IMR-90 (cell line): Measurements from ENCODE around the gene TIMM21. TPM values are rescaled to one million over a fixed set of nuclear protein-coding genes. Genes with fewer than 3 reads are reported as not detected.

Experiments
- ATAC-seq: fragments of 200-7000 bp; cut with Tn5 transposase; 2 replicates; pipeline ENCODE4 v1.9.1; 2020; ENCODE audit warnings: low read depth, mild to moderate bottlenecking, moderate library complexity
- BruUV-seq: library from RNA; stranded (reverse); fragments of 400-500 nt; replicated peaks from 2 replicates; lab custom pipeline; 2021; lab: Mats Ljungman, UMichigan
- CTCF ChIA-PET: fragments of 300-600 bp; formaldehyde crosslinking; extraction: SDS; loops from one replicate; lab custom pipeline; 2021; ENCODE audit warnings: antibody characterized with exemption; lab: Yijun Ruan, JAX
- POLR2A ChIA-PET: fragments of 300-600 bp; sonication (Branson Sonifier 250); formaldehyde crosslinking; loops from one replicate; lab custom pipeline; 2022; ENCODE audit warnings: antibody characterized with exemption; ENCODE audit not compliant: unreplicated experiment; lab: Charles Lee
- DNase-seq: peaks from one replicate; pipeline ENCODE4 v3.0.0; 2013
- H2AFZ ChIP-seq: replicated peaks from 2 replicates; pipeline ENCODE3; 2013; ENCODE audit warnings: low read length, mild to moderate bottlenecking; ENCODE audit not compliant: poor library complexity
- H2AK5ac ChIP-seq: 2 replicates; pipeline ENCODE4 v1.6.1; 2013; ENCODE audit warnings: low read depth, low read length, inconsistent platforms
- H2AK9ac ChIP-seq: replicated peaks from 2 replicates; pipeline ENCODE3; 2013; ENCODE audit warnings: mild to moderate bottlenecking, low read depth, low read length, moderate library complexity; ENCODE audit not compliant: poor library complexity
- H2BK120ac ChIP-seq: 2 replicates; pipeline ENCODE4 v1.6.1; 2013; ENCODE audit warnings: low read depth, low read length, inconsistent platforms
- H2BK15ac ChIP-seq: 3 replicates; pipeline ENCODE4 v1.6.1; 2013; ENCODE audit warnings: low read depth, low read length, inconsistent platforms
- H2BK20ac ChIP-seq: 2 replicates; pipeline ENCODE4 v1.6.1; 2013; ENCODE audit warnings: low read depth, mild to moderate bottlenecking, inconsistent platforms, low read length, moderate library complexity
- H2BK5ac ChIP-seq: 2 replicates; pipeline ENCODE4 v1.6.1; 2013; ENCODE audit warnings: mild to moderate bottlenecking, low read depth, low read length, inconsistent platforms; ENCODE audit not compliant: poor library complexity, severe bottlenecking
- H3K14ac ChIP-seq: replicated peaks from 2 replicates; pipeline ENCODE4 v1.6.1; 2013; ENCODE audit warnings: low read depth, low read length, inconsistent platforms
- H3K18ac ChIP-seq: 2 replicates; pipeline ENCODE4 v1.6.1; 2013; ENCODE audit warnings: low read depth, low read length, control low read depth
- H3K23ac ChIP-seq: 2 replicates; pipeline ENCODE4 v1.6.1; 2013; ENCODE audit warnings: low read depth, low read length, inconsistent platforms
- H3K27ac ChIP-seq: 2 replicates; pipeline ENCODE4 v1.5.1; 2013; ENCODE audit warnings: mild to moderate bottlenecking, control low read depth, low read length; ENCODE audit not compliant: insufficient read depth
- H3K27me3 ChIP-seq: 2 replicates; pipeline ENCODE4 v1.6.1; 2013; ENCODE audit warnings: low read length; ENCODE audit not compliant: control insufficient read depth, insufficient read depth
- H3K36me3 ChIP-seq: 2 replicates; pipeline ENCODE4 v1.6.1; 2013; ENCODE audit warnings: low read length, mixed read lengths; ENCODE audit not compliant: control insufficient read depth, insufficient read depth
- H3K4ac ChIP-seq: 2 replicates; pipeline ENCODE4 v1.6.1; 2013; ENCODE audit warnings: low read depth, low read length, inconsistent platforms
- H3K4me1 ChIP-seq: 2 replicates; pipeline ENCODE4 v1.6.1; 2013; ENCODE audit warnings: low read length, mixed read lengths; ENCODE audit not compliant: control insufficient read depth, insufficient read depth
- H3K4me2 ChIP-seq: 2 replicates; pipeline ENCODE4 v1.6.1; 2013; ENCODE audit warnings: low read depth, mild to moderate bottlenecking, control low read depth, low read length, moderate library complexity
- H3K4me3 ChIP-seq: 2 replicates; pipeline ENCODE4 v1.5.1; 2013; ENCODE audit warnings: low read depth, mild to moderate bottlenecking, control low read depth, low read length, moderate library complexity; ENCODE audit not compliant: insufficient read depth
- H3K56ac ChIP-seq: 2 replicates; pipeline ENCODE4 v1.6.1; 2013; ENCODE audit warnings: low read length, inconsistent platforms; ENCODE audit not compliant: insufficient read depth; ENCODE audit errors: extremely low read depth
- H3K79me1 ChIP-seq, 2 experiments: 2 replicates each; pipeline ENCODE4 v1.6.1; 2013; ENCODE audit warnings: low read length in 2 of 2, inconsistent platforms in 1 of 2, low read depth in 1 of 2
- H3K9ac ChIP-seq: 2 replicates; pipeline ENCODE4 v1.6.1; 2013; ENCODE audit warnings: low read depth, low read length, control low read depth
- H3K9me1 ChIP-seq: 2 replicates; pipeline ENCODE4 v1.6.1; 2013; ENCODE audit warnings: low read length, inconsistent platforms; ENCODE audit not compliant: insufficient read depth
- H3K9me3 ChIP-seq: 2 replicates; pipeline ENCODE4 v1.6.1; 2013; ENCODE audit warnings: low read length; ENCODE audit not compliant: control insufficient read depth, insufficient read depth
- H4K20me1 ChIP-seq: 2 replicates; pipeline ENCODE4 v1.6.1; 2013; ENCODE audit warnings: low read length, inconsistent platforms; ENCODE audit not compliant: insufficient read depth
- H4K5ac ChIP-seq: 2 replicates; pipeline ENCODE4 v1.6.1; 2013; ENCODE audit warnings: mild to moderate bottlenecking, low read depth, low read length, control low read depth
- H4K8ac ChIP-seq, 2 experiments: 2 replicates each; pipeline ENCODE4 v1.6.1; 2013; ENCODE audit warnings: low read depth in 2 of 2, low read length in 2 of 2, control low read depth in 1 of 2, inconsistent platforms in 1 of 2
- H4K91ac ChIP-seq: 2 replicates; pipeline ENCODE4 v1.6.1; 2013; ENCODE audit warnings: low read depth, low read length, inconsistent platforms; ENCODE audit not compliant: insufficient read depth
- ELK1 ChIP-seq: fragments of 150-350 bp; IDR thresholded peaks from 2 replicates; pipeline ENCODE4 v1.6.1; 2016; ENCODE audit warnings: low read depth, mild to moderate bottlenecking, low read length, moderate library complexity, borderline replicate concordance
- MAFK ChIP-seq: IDR thresholded peaks from 2 replicates; pipeline ENCODE4 v1.6.1; 2012; ENCODE audit warnings: low read depth, low read length, improper control_type of control experiment
- MXI1 ChIP-seq: IDR thresholded peaks from 2 replicates; pipeline ENCODE4 v1.6.1; 2012; ENCODE audit warnings: low read depth, mild to moderate bottlenecking, low read length, moderate library complexity, borderline replicate concordance
- RCOR1 ChIP-seq: IDR thresholded peaks from 2 replicates; pipeline ENCODE4 v1.6.1; 2012; ENCODE audit warnings: mild to moderate bottlenecking, low read length, improper control_type of control experiment; ENCODE audit not compliant: insufficient replicate concordance
- RFX5 ChIP-seq: IDR thresholded peaks from 2 replicates; pipeline ENCODE4 v1.8.0; 2012; ENCODE audit warnings: low read depth, mild to moderate bottlenecking, low read length, moderate library complexity
- WGBS, 2 experiments: methylation state at CpG; one replicate each; pipeline versions ENCODE4 v1.1.5 to v1.1.7; 2013; ENCODE audit warnings: missing lambda C conversion rate in 2 of 2; ENCODE audit not compliant: insufficient read length in 1 of 2; ENCODE audit errors: extremely low coverage in 2 of 2; 5-methylcytosine and 5-hydroxymethylcytosine counted together
- dilution Hi-C: fragments of 300-500 bp; cut with HindIII; formaldehyde crosslinking; loops from one replicate; pipeline ENCODE4 v1.14.3; 2018; ENCODE audit warnings: low sequenced_read_pairs; ENCODE audit not compliant: unreplicated experiment
- in situ Hi-C: fragments of 300-500 bp; cut with MboI; formaldehyde crosslinking; loops from 3 replicates; pipeline ENCODE4 v1.14.3; 2019; ENCODE audit warnings: low sequenced_read_pairs, inconsistent platforms, mixed read lengths
- intact Hi-C: fragments of 100-400 bp; cut with micrococcal nuclease; formaldehyde crosslinking; loops from 2 replicates; pipeline ENCODE4 v1.10.0; 2022
- polyA plus RNA-seq, 3 experiments: library from polyadenylated mRNA; depleted of rRNA; stranded (reverse); fragments of >200 nt; gene quantifications; 2 replicates each; pipeline ENCODE4 v1.2.3, GENCODE V29; 2012; ENCODE audit warnings: low replicate concordance in 1 of 3
- total RNA-seq: library from RNA; depleted of rRNA; stranded (reverse); fragments of >200 nt; gene quantifications from 2 replicates; pipeline ENCODE4 v1.2.3, GENCODE V29; 2012
- TF ChIP-seq, protein P1 (sequence below): fragments of 150-350 bp; IDR thresholded peaks from 2 replicates; pipeline ENCODE4 v1.6.1; 2017; ENCODE audit warnings: mild to moderate bottlenecking, antibody characterized with exemption, low read length, low read depth

The TIMM21 gene
- total and polyA plus RNA-seq, 2 of the 4 experiments (the other 2 are of a cell fraction): 42.8 to 52.7 TPM

- ATAC-seq (no peak), DNase-seq (peak; percentile 25)
- H3K4me1 ChIP-seq: peaks cover 8% of the 10 kb centered on the region
- dilution Hi-C loops: no loop called here
- H3K14ac ChIP-seq: peak overlapping the region; percentile 44; the same call in 1 of the 2 replicates
- no CpG with 5 or more reads among the region's 3 CpGs for WGBS, 2 experiments
- H2BK120ac ChIP-seq: no peak overlapping the region
- no peak overlapping the region; the same call in 1 of the 2 replicates for H3K23ac ChIP-seq
- ChIA-PET CTCF (interaction anchor here (0.6 to 1.2 kb wide), 3 partner anchors 21 to 346 kb away, joined by 3 to 4 read pairs (median 3); no protein-coding TSS in a partner anchor), POLR2A (no interaction called here)
- H3K4me2 ChIP-seq: no peak overlapping the region
- H3K9me1 ChIP-seq: 0 out of 2 replicates have a peak, but pooled peaks cover 3% of the 10 kb centered on the region
- no peak overlapping the region for H3K56ac ChIP-seq
- no peak overlapping the region for H2BK5ac ChIP-seq
- no peak overlapping the region for H4K8ac ChIP-seq
- no peak overlapping the region for H2BK15ac ChIP-seq
- H3K79me1 ChIP-seq: no peaks in the 10 kb centered on the region
- H3K27me3 ChIP-seq: no peaks in the 10 kb centered on the region; the same call in 1 of the 2 replicates
- in situ Hi-C loops: loop anchor here (5.0 kb wide), 1 partner anchor 138 kb away; no protein-coding TSS in a partner anchor
- intact Hi-C loops: loop anchor here (5.0 kb wide), 1 partner anchor 1492 kb away; no protein-coding TSS in a partner anchor
- no peak overlapping the region for H3K4ac ChIP-seq
- no peak for TF ChIP-seq RFX5
- TF ChIP-seq MXI1: no peak
- no peak for TF ChIP-seq RCOR1
- TF ChIP-seq, protein P1, sequence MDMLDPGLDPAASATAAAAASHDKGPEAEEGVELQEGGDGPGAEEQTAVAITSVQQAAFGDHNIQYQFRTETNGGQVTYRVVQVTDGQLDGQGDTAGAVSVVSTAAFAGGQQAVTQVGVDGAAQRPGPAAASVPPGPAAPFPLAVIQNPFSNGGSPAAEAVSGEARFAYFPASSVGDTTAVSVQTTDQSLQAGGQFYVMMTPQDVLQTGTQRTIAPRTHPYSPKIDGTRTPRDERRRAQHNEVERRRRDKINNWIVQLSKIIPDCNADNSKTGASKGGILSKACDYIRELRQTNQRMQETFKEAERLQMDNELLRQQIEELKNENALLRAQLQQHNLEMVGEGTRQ: no peak
- no peak for TF ChIP-seq ELK1
- no peak for TF ChIP-seq MAFK
- H3K27ac ChIP-seq: no peak overlapping the region
- H3K9me3 ChIP-seq: no peaks in the 10 kb centered on the region
- H3K9ac ChIP-seq: no peak overlapping the region
- peak overlapping the region; percentile 49; the same call in 1 of the 2 replicates for H2BK20ac ChIP-seq
- H3K36me3 ChIP-seq: no peaks in the 10 kb centered on the region
- peak overlapping the region; percentile 28 for H2AK9ac ChIP-seq
- H2AFZ ChIP-seq: no peak overlapping the region
- no TSS peak for BruUV-seq
- no peak overlapping the region for H2AK5ac ChIP-seq
- no peaks in the 10 kb centered on the region for H4K20me1 ChIP-seq
- H3K18ac ChIP-seq: no peak overlapping the region
- no peak overlapping the region for H3K4me3 ChIP-seq
- H4K5ac ChIP-seq: no peak overlapping the region
- peak overlapping the region; percentile 24; the same call in 1 of the 2 replicates for H4K91ac ChIP-seq
Observed at GRCh38 chr18:74194691-74195090, 46.4 kb downstream of the TIMM21 start.
